GM19238 (cell line): Measurements from ENCODE around the gene RFNG.

Experiments
- DNase-seq: peaks from one replicate; pipeline ENCODE4 v3.0.0; 2011; ENCODE audit warnings: low spot score; ENCODE audit not compliant: insufficient read length

The RFNG gene

GRCh38 chr17:82058855-82059249 lies 7.2 kb upstream of the RFNG start:
- no peak for DNase-seq

GRCh38 chr17:82058230-82058854 lies 6.7 kb upstream of the RFNG start:
- no peak for DNase-seq

- DNase-seq: no peak
Observed at GRCh38 chr17:82056729-82057621, 5.4 kb upstream of the RFNG start.

- DNase-seq: no peak
Observed at GRCh38 chr17:82055965-82056728, 4.5 kb upstream of the RFNG start.

GRCh38 chr17:82055023-82055964 lies 3.7 kb upstream of the RFNG start:
- DNase-seq: no peak

- DNase-seq: no peak
Observed at GRCh38 chr17:82054351-82055022, 2.9 kb upstream of the RFNG start.

- DNase-seq: no peak
Observed at GRCh38 chr17:82053556-82054263, 2.1 kb upstream of the RFNG start.

- DNase-seq: no peak
Observed at GRCh38 chr17:82053130-82053529, 1.5 kb upstream of the RFNG start.

- no peak for DNase-seq
Observed at GRCh38 chr17:82052638-82053059, 1.0 kb upstream of the RFNG start.

GRCh38 chr17:82050761-82051641 lies 610 bp downstream of the RFNG start:
- peak; percentile 48 for DNase-seq

- no peak for DNase-seq
Observed at GRCh38 chr17:82050152-82050760, 1.4 kb downstream of the RFNG start.

GRCh38 chr17:82049521-82049971 lies 2.1 kb downstream of the RFNG start:
- DNase-seq: no peak

GRCh38 chr17:82049106-82049505 lies 2.5 kb downstream of the RFNG start:
- no peak for DNase-seq

- DNase-seq: no peak
Observed at GRCh38 chr17:82048571-82048971, 3.0 kb downstream of the RFNG start.

- no peak for DNase-seq
Observed at GRCh38 chr17:82047914-82048570, 3.6 kb downstream of the RFNG start.

GRCh38 chr17:82047379-82047778 lies 4.2 kb downstream of the RFNG start:
- no peak for DNase-seq

GRCh38 chr17:82046903-82047302 lies 4.7 kb downstream of the RFNG start:
- no peak for DNase-seq
